ENCODE results near the gene LIPE. TPM values are rescaled to one million over a fixed set of nuclear protein-coding genes. Genes with fewer than 3 reads are reported as not detected.

The LIPE gene
- total RNA-seq, 1 experiment from 2014 or later, result 6.8 TPM

DNA sequence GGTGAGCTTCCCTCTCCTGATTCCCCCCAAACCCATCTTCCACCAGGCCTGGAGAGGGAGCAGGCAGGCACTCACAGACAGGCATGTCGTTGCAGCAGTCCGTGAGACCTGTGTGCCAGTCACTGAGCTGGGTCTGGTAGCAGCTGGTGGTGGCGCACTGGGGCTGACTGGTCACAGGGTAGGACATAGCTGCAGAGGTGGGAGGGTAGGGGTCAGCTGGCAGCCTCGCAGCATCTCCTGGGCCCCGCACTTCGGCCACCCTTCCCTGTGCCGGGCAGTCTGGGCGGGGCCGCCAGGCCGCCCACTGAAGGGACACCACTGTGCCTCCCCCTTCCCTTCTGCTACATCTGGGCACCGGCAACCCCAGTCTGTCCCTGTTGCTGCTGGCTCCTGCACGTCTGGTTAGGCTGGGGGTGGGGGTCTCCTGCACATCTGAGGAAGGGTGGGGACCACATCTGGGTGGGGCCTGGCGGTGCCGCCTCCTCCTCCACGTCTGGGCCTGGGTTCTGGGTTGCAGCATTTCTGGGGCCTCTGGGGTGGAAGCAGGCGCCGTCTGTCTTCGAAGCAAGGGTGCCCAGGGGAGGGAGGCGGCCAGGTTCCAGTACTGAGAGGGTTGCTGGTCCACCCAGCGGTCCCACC lies 38.2 kb downstream of the LIPE start:
- Histone ChIP-seq H3K36me3 (ENCODE audit: insufficient read depth, low read length, poor library complexity, severe bottlenecking) (no peaks in the 10 kb centered on the region), H3K4me3 (ENCODE audit: low read depth, low read length, poor library complexity, severe bottlenecking) (no peak overlapping the region), H3K27me3 (replicated peaks; ENCODE audit: insufficient read depth, low read depth, low read length, poor library complexity) (peaks cover 28% of the 10 kb centered on the region), H3K9me3 (ENCODE audit: low read depth, low read length, poor library complexity, severe bottlenecking) (no peaks in the 10 kb centered on the region), H3K27ac (ENCODE audit: low read depth, low read length, poor library complexity, severe bottlenecking) (no peak overlapping the region), H3K4me1 (ENCODE audit: insufficient read depth, low read length, poor library complexity, severe bottlenecking) (peaks cover 3% of the 10 kb centered on the region)
- intact Hi-C loops (cut with micrococcal nuclease; ENCODE audit: unreplicated experiment), result no loop called here
- no peak for DNase-seq (ENCODE audit: low spot score)
- TF ChIP-seq EZH2 (IDR thresholded peaks at IDR 0.05; ENCODE audit: borderline replicate concordance, low read depth, low read length, poor library complexity, severe bottlenecking), result no peak
- TF ChIP-seq, protein P1, sequence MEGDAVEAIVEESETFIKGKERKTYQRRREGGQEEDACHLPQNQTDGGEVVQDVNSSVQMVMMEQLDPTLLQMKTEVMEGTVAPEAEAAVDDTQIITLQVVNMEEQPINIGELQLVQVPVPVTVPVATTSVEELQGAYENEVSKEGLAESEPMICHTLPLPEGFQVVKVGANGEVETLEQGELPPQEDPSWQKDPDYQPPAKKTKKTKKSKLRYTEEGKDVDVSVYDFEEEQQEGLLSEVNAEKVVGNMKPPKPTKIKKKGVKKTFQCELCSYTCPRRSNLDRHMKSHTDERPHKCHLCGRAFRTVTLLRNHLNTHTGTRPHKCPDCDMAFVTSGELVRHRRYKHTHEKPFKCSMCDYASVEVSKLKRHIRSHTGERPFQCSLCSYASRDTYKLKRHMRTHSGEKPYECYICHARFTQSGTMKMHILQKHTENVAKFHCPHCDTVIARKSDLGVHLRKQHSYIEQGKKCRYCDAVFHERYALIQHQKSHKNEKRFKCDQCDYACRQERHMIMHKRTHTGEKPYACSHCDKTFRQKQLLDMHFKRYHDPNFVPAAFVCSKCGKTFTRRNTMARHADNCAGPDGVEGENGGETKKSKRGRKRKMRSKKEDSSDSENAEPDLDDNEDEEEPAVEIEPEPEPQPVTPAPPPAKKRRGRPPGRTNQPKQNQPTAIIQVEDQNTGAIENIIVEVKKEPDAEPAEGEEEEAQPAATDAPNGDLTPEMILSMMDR (conservative IDR thresholded peaks at IDR 0.05; ENCODE audit: low read depth, low read length), result no peak
- POLR2A ChIA-PET (ENCODE audit: low non-redundant PET), result no interaction called here
- no TSS peak for BruUV-seq (replicated peaks)
- CTCF ChIA-PET, result no interaction called here

GRCh38 chr19:42386974-42387707 lies 40.0 kb downstream of the LIPE start:
- ChIA-PET CTCF (no interaction called here), POLR2A (ENCODE audit: low non-redundant PET) (no interaction called here)
- Histone ChIP-seq H3K27me3 (replicated peaks; ENCODE audit: insufficient read depth, low read depth, low read length, poor library complexity) (peaks cover 27% of the 10 kb centered on the region), H3K4me1 (ENCODE audit: insufficient read depth, low read length, poor library complexity, severe bottlenecking) (peaks cover 3% of the 10 kb centered on the region), H3K27ac (ENCODE audit: low read depth, low read length, poor library complexity, severe bottlenecking) (no peak overlapping the region), H3K4me3 (ENCODE audit: low read depth, low read length, poor library complexity, severe bottlenecking) (peak overlapping the region; percentile 44), H3K9me3 (ENCODE audit: low read depth, low read length, poor library complexity, severe bottlenecking) (no peaks in the 10 kb centered on the region), H3K36me3 (ENCODE audit: insufficient read depth, low read length, poor library complexity, severe bottlenecking) (no peaks in the 10 kb centered on the region)
- intact Hi-C loops (cut with micrococcal nuclease; ENCODE audit: unreplicated experiment), result no loop called here
- peak; percentile 61 for DNase-seq (ENCODE audit: low spot score)
- TF ChIP-seq EZH2 (IDR thresholded peaks at IDR 0.05; ENCODE audit: borderline replicate concordance, low read depth, low read length, poor library complexity, severe bottlenecking), result no peak
- TF ChIP-seq, protein P1 (conservative IDR thresholded peaks at IDR 0.05; ENCODE audit: low read depth, low read length), result peak; percentile 55
- BruUV-seq (replicated peaks), result no TSS peak

DNA sequence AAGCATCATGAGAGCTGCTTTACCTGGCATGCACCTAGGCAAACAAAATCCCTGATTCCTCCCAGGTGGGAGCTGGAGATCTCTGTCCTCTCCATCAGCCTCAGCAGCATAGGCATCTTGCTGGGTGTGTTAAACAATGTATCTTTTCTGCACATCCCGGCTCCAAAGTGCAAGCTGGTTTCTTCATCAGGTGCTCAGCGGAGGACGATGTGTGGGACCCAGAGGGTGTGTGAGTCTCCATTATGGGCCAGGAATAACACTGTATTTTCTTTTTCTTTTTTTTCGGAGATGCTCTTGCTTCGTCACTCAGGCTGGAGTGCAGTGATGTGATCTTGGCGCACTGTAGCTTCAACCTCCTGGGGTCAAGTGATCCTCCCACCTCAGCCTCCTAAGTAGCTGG lies 47.0 kb downstream of the LIPE start:
- H3K4me1 ChIP-seq (ENCODE audit: insufficient read depth, low read length, poor library complexity, severe bottlenecking), result no peaks in the 10 kb centered on the region
- CTCF ChIA-PET, result no interaction called here
- H3K36me3 ChIP-seq (ENCODE audit: insufficient read depth, low read length, poor library complexity, severe bottlenecking), result no peaks in the 10 kb centered on the region
- no peak overlapping the region for H3K4me3 ChIP-seq (ENCODE audit: low read depth, low read length, poor library complexity, severe bottlenecking)
- intact Hi-C loops (cut with micrococcal nuclease; ENCODE audit: unreplicated experiment), result no loop called here
- BruUV-seq (replicated peaks), result no TSS peak
- H3K27me3 ChIP-seq (replicated peaks; ENCODE audit: insufficient read depth, low read depth, low read length, poor library complexity), result no peaks in the 10 kb centered on the region
- DNase-seq (ENCODE audit: low spot score), result no peak
- no peak overlapping the region for H3K27ac ChIP-seq (ENCODE audit: low read depth, low read length, poor library complexity, severe bottlenecking)
- TF ChIP-seq, protein P1 (conservative IDR thresholded peaks at IDR 0.05; ENCODE audit: low read depth, low read length), result no peak
- no peak for TF ChIP-seq EZH2 (IDR thresholded peaks at IDR 0.05; ENCODE audit: borderline replicate concordance, low read depth, low read length, poor library complexity, severe bottlenecking)
- POLR2A ChIA-PET (ENCODE audit: low non-redundant PET), result no interaction called here
- no peaks in the 10 kb centered on the region for H3K9me3 ChIP-seq (ENCODE audit: low read depth, low read length, poor library complexity, severe bottlenecking)

All from A673 (cell line).